Inflammatory macrophage (primary cell): ENCODE results near the gene C16orf96.

Experiments
- DNase-seq, 2 donors: peaks; one replicate each; pipeline ENCODE4 v3.0.0-alpha.2; 2020 to 2022

The C16orf96 gene

GRCh38 chr16:4649744-4650442, 93.8 kb downstream of the C16orf96 start:
- no peak for DNase-seq
